ENCODE results near the gene MXRA7. TPM values are rescaled to one million over a fixed set of nuclear protein-coding genes. Genes with fewer than 3 reads are reported as not detected.

Gene MXRA7
- total RNA-seq, 2 experiments from 2014 or later = 1.6 to 4.9 TPM

- Histone ChIP-seq H3K9me2 (ENCODE audit: insufficient read depth, low read length) (no peaks in the 10 kb centered on the region), H3K79me2 (ENCODE audit: insufficient read depth, low read depth, low read length) (peaks cover 5% of the 10 kb centered on the region; the same call in 1 of the 2 replicates), H2AFZ (ENCODE audit: low read length) (no peak overlapping the region), H3K27ac (ENCODE audit: low read depth, low read length, poor library complexity, severe bottlenecking) (no peak overlapping the region), H4K20me1 (ENCODE audit: insufficient read depth, low read length) (no peaks in the 10 kb centered on the region), H3K4me1 (ENCODE audit: insufficient read depth, low read length, poor library complexity, severe bottlenecking) (peaks cover 25% of the 10 kb centered on the region), H3K36me3 (ENCODE audit: insufficient read depth, low read length) (no peaks in the 10 kb centered on the region), H3K4me3 (ENCODE audit: low read depth, low read length, poor library complexity, severe bottlenecking) (no peak overlapping the region), H3K9me3 (ENCODE audit: low read length) (peaks cover 7% of the 10 kb centered on the region; the same call in 1 of the 2 replicates), H3K4me2 (ENCODE audit: low read length) (no peak overlapping the region)
- no peak for DNase-seq (ENCODE audit: low spot score)
- intact Hi-C loops (cut with micrococcal nuclease; ENCODE audit: unreplicated experiment) = loop anchor here (5.0 kb wide), 1 partner anchor 117 kb away; no protein-coding TSS in a partner anchor
- TF ChIP-seq EZH2phosphoT487 (IDR thresholded peaks at IDR 0.05; ENCODE audit: borderline replicate concordance, low read depth, low read length) (no peak), CTCF (conservative IDR thresholded peaks at IDR 0.05; ENCODE audit: low read length) (no peak)
- ChIA-PET CTCF (ENCODE audit: unreplicated experiment) (no interaction called here), POLR2A (interaction anchor here (1.0 kb wide), 1 partner anchor 22 kb away, joined by 3 read pairs; no protein-coding TSS in a partner anchor)
- no TSS peak for BruUV-seq (replicated peaks)
Observed at GRCh38 chr17:76674600-76674999, 36.2 kb downstream of the MXRA7 start.

DNA sequence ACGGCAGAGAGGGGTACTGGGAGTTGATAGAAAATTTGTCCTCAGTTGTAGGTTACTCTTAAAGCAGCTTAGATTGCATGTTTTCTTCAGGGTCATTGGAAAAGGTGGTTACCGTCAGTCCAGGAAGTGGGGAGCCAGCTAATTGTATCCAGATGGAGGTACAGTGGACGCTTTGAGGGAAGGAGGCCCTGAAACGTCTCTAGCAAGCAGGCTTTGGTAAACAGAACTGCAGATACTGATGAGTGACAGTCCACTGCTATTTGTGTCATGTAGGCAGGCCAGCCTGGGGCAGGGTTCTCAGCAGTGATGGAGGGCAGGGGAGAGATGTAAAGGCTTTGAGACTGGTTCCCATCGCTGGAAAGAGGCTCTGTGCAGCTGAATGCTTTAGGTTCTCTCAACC lies 37.0 kb downstream of the MXRA7 start:
- Histone ChIP-seq H3K4me3 (ENCODE audit: low read depth, low read length, poor library complexity, severe bottlenecking) (no peak overlapping the region), H3K4me2 (ENCODE audit: low read length) (no peak overlapping the region), H2AFZ (ENCODE audit: low read length) (no peak overlapping the region), H3K27ac (ENCODE audit: low read depth, low read length, poor library complexity, severe bottlenecking) (no peak overlapping the region), H3K9me2 (ENCODE audit: insufficient read depth, low read length) (no peaks in the 10 kb centered on the region), H3K79me2 (ENCODE audit: insufficient read depth, low read depth, low read length) (peaks cover 5% of the 10 kb centered on the region; the same call in 1 of the 2 replicates), H3K36me3 (ENCODE audit: insufficient read depth, low read length) (no peaks in the 10 kb centered on the region), H3K9me3 (ENCODE audit: low read length) (peaks cover 7% of the 10 kb centered on the region; the same call in 1 of the 2 replicates), H4K20me1 (ENCODE audit: insufficient read depth, low read length) (no peaks in the 10 kb centered on the region), H3K4me1 (ENCODE audit: insufficient read depth, low read length, poor library complexity, severe bottlenecking) (peaks cover 25% of the 10 kb centered on the region)
- TF ChIP-seq CTCF (conservative IDR thresholded peaks at IDR 0.05; ENCODE audit: low read length) (no peak), EZH2phosphoT487 (IDR thresholded peaks at IDR 0.05; ENCODE audit: borderline replicate concordance, low read depth, low read length) (no peak)
- intact Hi-C loops (cut with micrococcal nuclease; ENCODE audit: unreplicated experiment) = loop anchor here (5.0 kb wide), 1 partner anchor 116 kb away; no protein-coding TSS in a partner anchor
- CTCF ChIA-PET (ENCODE audit: unreplicated experiment) = no interaction called here
- no peak for DNase-seq (ENCODE audit: low spot score)
- POLR2A ChIA-PET = interaction anchor here (1.0 kb wide), 1 partner anchor 21 kb away, joined by 3 read pairs; no protein-coding TSS in a partner anchor
- BruUV-seq (replicated peaks) = no TSS peak

DNA sequence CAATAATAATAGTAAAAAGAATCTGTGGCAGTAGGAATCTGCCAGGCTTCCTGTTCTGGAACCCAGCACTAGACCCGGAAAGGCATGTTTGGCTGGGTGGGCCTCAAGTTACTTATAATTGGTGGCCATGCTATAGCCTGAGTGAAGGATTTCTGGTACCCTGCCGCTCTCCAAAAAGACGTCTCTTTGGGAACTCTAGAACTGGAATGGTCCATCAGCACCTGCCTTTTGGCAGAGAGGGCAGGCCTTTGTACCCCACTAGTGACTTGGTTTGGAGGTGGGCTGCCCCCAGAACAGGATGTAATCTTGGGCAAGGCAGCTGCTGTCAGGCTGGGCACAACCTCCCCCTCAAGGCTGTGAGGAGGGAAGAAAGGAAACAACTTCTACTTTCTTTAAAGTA lies 37.9 kb downstream of the MXRA7 start:
- intact Hi-C loops (cut with micrococcal nuclease; ENCODE audit: unreplicated experiment) = loop anchor here (5.0 kb wide), 1 partner anchor 116 kb away; no protein-coding TSS in a partner anchor
- no peak for TF ChIP-seq CTCF (conservative IDR thresholded peaks at IDR 0.05; ENCODE audit: low read length)
- TF ChIP-seq EZH2phosphoT487 (IDR thresholded peaks at IDR 0.05; ENCODE audit: borderline replicate concordance, low read depth, low read length) = no peak
- Histone ChIP-seq H3K4me3 (ENCODE audit: low read depth, low read length, poor library complexity, severe bottlenecking) (peak overlapping the region; percentile 77), H3K79me2 (ENCODE audit: insufficient read depth, low read depth, low read length) (peaks cover 5% of the 10 kb centered on the region; the same call in 1 of the 2 replicates), H4K20me1 (ENCODE audit: insufficient read depth, low read length) (no peaks in the 10 kb centered on the region), H3K4me2 (ENCODE audit: low read length) (peak overlapping the region; percentile 91), H3K27ac (ENCODE audit: low read depth, low read length, poor library complexity, severe bottlenecking) (no peak overlapping the region), H3K9me2 (ENCODE audit: insufficient read depth, low read length) (no peaks in the 10 kb centered on the region), H3K4me1 (ENCODE audit: insufficient read depth, low read length, poor library complexity, severe bottlenecking) (peaks cover 25% of the 10 kb centered on the region), H3K9me3 (ENCODE audit: low read length) (peaks cover 7% of the 10 kb centered on the region; the same call in 1 of the 2 replicates), H3K36me3 (ENCODE audit: insufficient read depth, low read length) (no peaks in the 10 kb centered on the region), H2AFZ (ENCODE audit: low read length) (no peak overlapping the region)
- no peak for DNase-seq (ENCODE audit: low spot score)
- CTCF ChIA-PET (ENCODE audit: unreplicated experiment) = interaction anchor here (0.5 kb wide), 1 partner anchor 206 kb away, joined by 3 read pairs; the partner anchor contains the start of gene AANAT
- POLR2A ChIA-PET = no interaction called here
- BruUV-seq (replicated peaks) = no TSS peak

Measured in OCI-LY7 (cell line).